HEK293 (cell line): ENCODE data around the gene IFI27L2.

Experiments
- CTCF ChIA-PET: fragments of 350-600 bp; formaldehyde crosslinking; extraction: SDS; loops from one replicate; lab custom pipeline; 2021; ENCODE audit warnings: antibody characterized with exemption; lab: Yijun Ruan, JAX
- POLR2A ChIA-PET: fragments of 300-600 bp; formaldehyde crosslinking; extraction: SDS; loops from one replicate; lab custom pipeline; 2020; ENCODE audit warnings: antibody characterized with exemption, inconsistent platforms; lab: Yijun Ruan, JAX
- H3K27ac ChIP-seq: fragments of 200-500 bp; sonication (Bioruptor generic); 2 replicates; pipeline ENCODE4 v1.5.1; 2014; ENCODE audit warnings: low read depth, low read length, control low read depth, inconsistent platforms; ENCODE audit errors: extremely low read depth
- H3K36me3 ChIP-seq, 2 experiments: fragments of 200-500 bp in 1 of 2; sonication (Bioruptor generic) in 1 of 2; 1 replicate in 1 of 2; 2 replicates in 1 of 2; pipeline ENCODE4 v1.5.1; 2014 to 2017; ENCODE audit warnings: inconsistent platforms in 2 of 2, low read length in 2 of 2; ENCODE audit not compliant: control insufficient read depth in 2 of 2, insufficient read depth in 1 of 2
- H3K4me1 ChIP-seq: fragments of 200-500 bp; sonication (Bioruptor generic); 2 replicates; pipeline ENCODE4 v1.5.1; 2014; ENCODE audit warnings: mild to moderate bottlenecking, low read length, inconsistent platforms; ENCODE audit not compliant: control insufficient read depth, insufficient read depth
- H3K4me3 ChIP-seq: 2 replicates; pipeline ENCODE4 v1.5.1; 2011; ENCODE audit warnings: low read depth, mild to moderate bottlenecking, control low read depth, low read length, moderate library complexity
- H3K9me3 ChIP-seq: fragments of 200-500 bp; sonication (Bioruptor generic); 2 replicates; pipeline ENCODE4 v1.5.1; 2014; ENCODE audit warnings: low read depth, low read length, inconsistent platforms; ENCODE audit not compliant: control insufficient read depth, insufficient read depth
- AEBP2 ChIP-seq: fragments of 450-650 bp; formaldehyde crosslinking; IDR thresholded peaks from 2 replicates; pipeline ENCODE4 v1.5.1; 2016; ENCODE audit warnings: missing biosample characterization, missing genetic modification characterization, borderline replicate concordance
- CTCF ChIP-seq: fragments of 450-650 bp; formaldehyde crosslinking; IDR thresholded peaks from 2 replicates; pipeline ENCODE4 v1.5.1; 2016; ENCODE audit warnings: missing biosample characterization, missing genetic modification characterization
- EGR2 ChIP-seq: fragments of 450-650 bp; formaldehyde crosslinking; IDR thresholded peaks from 2 replicates; pipeline ENCODE4 v1.5.1; 2016; ENCODE audit warnings: low read depth, missing biosample characterization, missing genetic modification characterization
- GLI2 ChIP-seq: fragments of 450-650 bp; formaldehyde crosslinking; IDR thresholded peaks from 2 replicates; pipeline ENCODE4; 2017; ENCODE audit warnings: missing biosample characterization, missing genetic modification characterization, low read depth, borderline replicate concordance
- KLF9 ChIP-seq: fragments of 450-650 bp; formaldehyde crosslinking; IDR thresholded peaks from 2 replicates; pipeline ENCODE4 v1.5.1; 2016; ENCODE audit warnings: missing biosample characterization, missing genetic modification characterization, low read depth
- OVOL3 ChIP-seq: fragments of 450-650 bp; formaldehyde crosslinking; IDR thresholded peaks from 2 replicates; pipeline ENCODE4 v1.5.1; 2016; ENCODE audit warnings: missing biosample characterization, missing genetic modification characterization
- SP3 ChIP-seq: fragments of 450-650 bp; formaldehyde crosslinking; IDR thresholded peaks from 2 replicates; pipeline ENCODE4 v1.5.1; 2016; ENCODE audit warnings: missing biosample characterization, missing genetic modification characterization
- SP7 ChIP-seq: fragments of 450-650 bp; formaldehyde crosslinking; IDR thresholded peaks from 2 replicates; pipeline ENCODE4 v1.5.1; 2016; ENCODE audit warnings: missing biosample characterization, missing genetic modification characterization
- ZBTB10 ChIP-seq: fragments of 450-650 bp; formaldehyde crosslinking; IDR thresholded peaks from 2 replicates; pipeline ENCODE4 v1.5.1; 2016; ENCODE audit warnings: missing biosample characterization, missing genetic modification characterization
- ZNF140 ChIP-seq: fragments of 450-650 bp; formaldehyde crosslinking; IDR thresholded peaks from 2 replicates; pipeline ENCODE4 v1.5.1; 2016; ENCODE audit warnings: missing biosample characterization, missing genetic modification characterization
- ZNF19 ChIP-seq: fragments of 450-650 bp; formaldehyde crosslinking; IDR thresholded peaks from 2 replicates; pipeline ENCODE4; 2016; ENCODE audit warnings: missing biosample characterization, missing genetic modification characterization, low read depth
- ZNF223 ChIP-seq: fragments of 450-650 bp; formaldehyde crosslinking; IDR thresholded peaks from 2 replicates; pipeline ENCODE4 v1.5.1; 2016; ENCODE audit warnings: missing biosample characterization, missing genetic modification characterization
- ZNF24 ChIP-seq: fragments of 450-650 bp; formaldehyde crosslinking; IDR thresholded peaks from 2 replicates; pipeline ENCODE4 v1.5.1; 2016; ENCODE audit warnings: missing biosample characterization, missing genetic modification characterization
- ZNF394 ChIP-seq: fragments of 450-650 bp; formaldehyde crosslinking; IDR thresholded peaks from 2 replicates; pipeline ENCODE4 v1.5.1; 2016; ENCODE audit warnings: missing biosample characterization, missing genetic modification characterization, mild to moderate bottlenecking, moderate library complexity, borderline replicate concordance
- ZNF398 ChIP-seq: fragments of 450-650 bp; formaldehyde crosslinking; IDR thresholded peaks from 2 replicates; pipeline ENCODE4 v1.5.1; 2017; ENCODE audit warnings: missing biosample characterization, missing genetic modification characterization
- ZNF621 ChIP-seq: fragments of 450-650 bp; formaldehyde crosslinking; IDR thresholded peaks from 2 replicates; pipeline ENCODE4 v1.5.1; 2017; ENCODE audit warnings: missing biosample characterization, missing genetic modification characterization
- ZNF707 ChIP-seq: fragments of 450-650 bp; formaldehyde crosslinking; IDR thresholded peaks from 2 replicates; pipeline ENCODE4 v1.5.1; 2016; ENCODE audit warnings: missing biosample characterization, missing genetic modification characterization
- ZXDB ChIP-seq: fragments of 450-650 bp; formaldehyde crosslinking; IDR thresholded peaks from 2 replicates; pipeline ENCODE4 v1.5.1; 2016; ENCODE audit warnings: missing biosample characterization, missing genetic modification characterization

Gene IFI27L2

GRCh38 chr14:94125659-94126418 is 3.6 kb downstream of the IFI27L2 start:
- H3K4me3 ChIP-seq, result no peak overlapping the region
- POLR2A ChIA-PET, result no interaction called here
- CTCF ChIA-PET, result interaction anchor here (0.6 to 1.4 kb wide), 2 partner anchors 11 to 54 kb away, joined by 3 to 6 read pairs; no protein-coding TSS in a partner anchor
- no peaks in the 10 kb centered on the region for H3K9me3 ChIP-seq
- TF ChIP-seq ZNF223, result no peak
- no peak for TF ChIP-seq OVOL3 (tag by site-specific recombination)
- TF ChIP-seq SP3, result no peak
- no peak for TF ChIP-seq CTCF (tag by site-specific recombination)
- no peak for TF ChIP-seq AEBP2
- no peak for TF ChIP-seq GLI2
- TF ChIP-seq SP7 (tag by site-specific recombination), result no peak
- no peak for TF ChIP-seq ZNF24
- TF ChIP-seq ZNF707, result no peak
- TF ChIP-seq ZBTB10 (tag by site-specific recombination), result no peak
- no peak for TF ChIP-seq ZNF398
- no peak for TF ChIP-seq EGR2
- no peak for TF ChIP-seq ZXDB (tag by site-specific recombination)
- TF ChIP-seq ZNF19 (tag by site-specific recombination), result no peak
- TF ChIP-seq KLF9, result no peak
- no peak for TF ChIP-seq ZNF621 (tag by site-specific recombination)
- TF ChIP-seq ZNF394, result no peak
- TF ChIP-seq ZNF140 (tag by site-specific recombination), result no peak
- H3K27ac ChIP-seq, result no peak overlapping the region
- no peaks in the 10 kb centered on the region for H3K36me3 ChIP-seq
- H3K4me1 ChIP-seq, result peaks cover 3% of the 10 kb centered on the region; the same call in 1 of the 2 replicates
